Thymus (tissue), 11 donors: ENCODE measurements around the gene IGBP1. TPM values are rescaled to one million over a fixed set of nuclear protein-coding genes. Genes with fewer than 3 reads are reported as not detected.
A peak's percentile ranks its signal among the peaks of the same experiment; 100 is the strongest.
"Not testable (repeated sequence)": the region's sequence is repeated elsewhere in the genome, so short reads cannot be mapped to it uniquely, and the experiment has no call there.

ENCODE experiments used
- DNase-seq, 9 donors: peaks; one replicate each; pipeline ENCODE4 v3.0.0-alpha.2; 2013; ENCODE audit warnings: low spot score in 9 of 9, low read depth in 6 of 9, missing footprints in 1 of 9
- H3K27ac ChIP-seq, 2 donors: one replicate each; pipeline ENCODE4 v1.5.1; 2013; ENCODE audit warnings: control low read depth in 1 of 2, low read depth in 1 of 2, low read length in 1 of 2, mild to moderate bottlenecking in 1 of 2, moderate library complexity in 1 of 2
- H3K27me3 ChIP-seq, 2 donors: one replicate each; pipeline ENCODE4 v1.5.1; 2013; ENCODE audit warnings: low read length in 1 of 2; ENCODE audit not compliant: control insufficient read depth in 2 of 2, insufficient read depth in 1 of 2
- H3K36me3 ChIP-seq, 2 donors: one replicate each; pipeline ENCODE4 v1.5.1; 2013; ENCODE audit warnings: low read length in 1 of 2, mild to moderate bottlenecking in 1 of 2, moderate library complexity in 1 of 2; ENCODE audit not compliant: control insufficient read depth in 2 of 2, insufficient read depth in 2 of 2
- H3K4me1 ChIP-seq, 2 donors: one replicate each; pipeline ENCODE4 v1.5.1; 2013; ENCODE audit warnings: low read length in 2 of 2; ENCODE audit not compliant: control insufficient read depth in 2 of 2, insufficient read depth in 2 of 2
- H3K4me3 ChIP-seq, 2 donors: one replicate each; pipeline ENCODE4 v1.5.1; 2013; ENCODE audit warnings: low read length in 2 of 2, control low read depth in 1 of 2, mild to moderate bottlenecking in 1 of 2
- H3K9me3 ChIP-seq, 2 donors: one replicate each; pipeline ENCODE4 v1.5.1; 2013; ENCODE audit warnings: low read length in 1 of 2, mild to moderate bottlenecking in 1 of 2; ENCODE audit not compliant: control insufficient read depth in 2 of 2, insufficient read depth in 1 of 2
- WGBS: extraction: QIAGEN DNeasy Blood & Tissue Kit; methylation state at CpG from one replicate; pipeline ENCODE4 v1.1.7; 2013; 5-methylcytosine and 5-hydroxymethylcytosine counted together
- polyA plus RNA-seq: library from polyadenylated mRNA; stranded (reverse); fragments of 200-250 nt; gene quantifications from one replicate; pipeline ENCODE4 v1.2.3, GENCODE V29; 2013
- total RNA-seq: library from RNA; stranded (reverse); fragments of 120-200 nt; gene quantifications from one replicate; pipeline ENCODE4 v1.2.4, GENCODE V29; 2013
- donor health status: healthy.

IGBP1 gene
- total and polyA plus RNA-seq, 2 donors, result 75.0 to 99.0 TPM

DNA sequence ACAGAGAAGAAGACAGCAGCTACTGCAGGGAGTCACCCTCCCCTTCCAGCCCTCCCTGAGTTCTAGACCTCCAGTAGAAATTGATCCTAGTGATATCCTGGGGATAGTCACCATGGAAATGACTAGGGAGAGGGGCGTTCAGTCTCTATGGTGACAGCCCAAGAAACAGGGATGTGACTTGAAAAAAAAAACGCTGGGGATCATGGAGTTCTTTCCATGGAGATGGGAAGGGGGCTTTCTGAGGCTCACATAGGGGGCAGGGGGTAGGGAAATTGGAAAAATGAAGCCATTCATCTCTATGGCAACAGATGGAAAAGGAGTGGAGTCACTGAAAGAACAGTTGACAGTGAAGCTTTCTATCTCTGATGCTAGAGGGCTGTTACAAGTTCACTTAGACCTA is 28.0 kb upstream of the IGBP1 start:
- 54% methylated on average over 2 of the region's 2 CpGs for WGBS

DNA sequence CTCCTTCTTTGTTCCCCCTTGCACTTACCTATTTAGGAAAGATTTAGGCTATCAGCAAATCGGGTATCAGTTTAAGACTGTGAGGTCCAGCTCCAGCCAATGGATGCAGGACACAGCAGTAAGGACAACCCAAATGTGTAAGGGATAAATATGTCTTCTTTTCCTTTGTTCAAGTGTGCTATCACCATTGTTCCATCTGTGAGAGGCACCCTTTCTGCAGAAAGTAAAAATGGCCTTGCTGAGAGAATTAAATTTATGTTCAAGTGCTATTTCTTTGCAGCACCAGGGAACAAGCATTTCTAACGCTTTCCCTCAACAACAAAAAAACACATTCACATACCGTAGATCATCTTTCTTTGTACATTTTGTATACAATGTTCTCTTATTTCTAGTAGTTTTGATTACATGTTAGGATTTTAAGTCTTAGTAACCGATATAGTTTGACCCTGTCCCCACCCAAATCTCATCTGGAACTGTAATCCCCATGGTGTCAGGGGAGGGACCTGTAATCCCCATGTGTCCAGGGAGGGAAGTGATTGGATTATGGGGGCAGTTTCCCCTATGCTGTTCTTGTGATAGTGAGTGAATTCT is 21.7 kb upstream of the IGBP1 start:
- WGBS, result 98% methylated on average over 4 of the region's 4 CpGs
- not testable (repeated sequence) for H3K4me3 ChIP-seq, H3K27me3 ChIP-seq, H3K9me3 ChIP-seq, H3K36me3 ChIP-seq, H3K27ac ChIP-seq, DNase-seq, H3K4me1 ChIP-seq

More for the DNA sequence above, 28.0 kb upstream of the IGBP1 start:
- no peak for DNase-seq
- no peaks in the 10 kb centered on the region for H3K9me3 ChIP-seq
- no peaks in the 10 kb centered on the region for H3K36me3 ChIP-seq
- no peak overlapping the region for H3K4me3 ChIP-seq
- no peak overlapping the region for H3K27ac ChIP-seq
- no peaks in the 10 kb centered on the region for H3K27me3 ChIP-seq
- H3K4me1 ChIP-seq, result no peaks in the 10 kb centered on the region

GRCh38 chrX:70117738-70118137 is 15.5 kb upstream of the IGBP1 start:
- Histone ChIP-seq H3K4me3 (no peak overlapping the region), H3K4me1 (no peaks in the 10 kb centered on the region), H3K27ac (no peak overlapping the region), H3K27me3 (no peaks in the 10 kb centered on the region), H3K36me3 (no peaks in the 10 kb centered on the region), H3K9me3 (no peaks in the 10 kb centered on the region)
- no peak for DNase-seq

- not testable (repeated sequence) for H3K4me3 ChIP-seq, H3K9me3 ChIP-seq, H3K27ac ChIP-seq, DNase-seq, H3K4me1 ChIP-seq, H3K27me3 ChIP-seq, H3K36me3 ChIP-seq
- WGBS, result 97% methylated on average over 23 of the region's 30 CpGs
Measured at GRCh38 chrX:70123014-70123413, 10.2 kb upstream of the IGBP1 start.

DNA sequence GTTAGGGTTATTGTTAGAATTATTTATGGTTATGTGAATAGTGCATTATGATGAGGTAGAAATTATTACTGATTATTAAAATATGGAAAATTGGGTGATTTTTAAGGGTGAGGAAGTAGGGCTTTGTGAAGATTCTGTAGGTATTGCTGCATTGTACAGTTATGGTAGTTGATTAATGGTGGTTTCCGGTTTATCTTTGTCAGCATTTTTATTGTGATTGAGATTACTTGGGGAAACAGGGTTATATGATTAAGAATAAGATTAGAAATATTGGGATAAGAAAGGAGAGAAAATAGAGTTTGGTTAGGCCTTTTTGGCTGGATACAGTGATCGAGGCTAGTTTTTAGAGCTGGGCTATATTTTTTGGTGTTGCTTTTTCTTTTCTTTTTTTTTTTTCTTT is 8.6 kb upstream of the IGBP1 start:
- Histone ChIP-seq H3K9me3 (no peaks in the 10 kb centered on the region), H3K27me3 (no peaks in the 10 kb centered on the region), H3K4me3 (no peak overlapping the region), H3K36me3 (no peaks in the 10 kb centered on the region), H3K4me1 (no peaks in the 10 kb centered on the region), H3K27ac (no peak overlapping the region)
- DNase-seq, result no peak
- WGBS, result 97% methylated on average over 2 of the region's 2 CpGs

DNA sequence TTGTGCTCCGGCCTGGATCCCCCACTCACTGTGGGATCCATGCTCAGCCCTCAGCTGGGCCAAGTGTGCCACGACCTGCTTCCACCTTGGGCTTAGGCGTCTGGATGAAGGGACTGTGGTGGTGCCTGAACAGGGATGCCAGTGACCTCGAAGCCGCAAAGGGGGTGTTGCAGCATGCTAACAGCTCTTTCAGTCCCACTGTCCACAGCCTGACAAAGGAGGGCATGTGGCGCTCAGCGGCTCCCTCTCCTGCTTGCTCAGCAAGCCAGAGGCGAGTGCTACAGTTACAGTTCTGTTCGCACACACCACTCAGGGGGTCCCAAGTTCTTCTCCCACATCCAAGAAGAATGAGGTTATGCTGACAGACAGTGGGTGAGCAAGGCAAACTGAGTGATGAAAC is 5.2 kb upstream of the IGBP1 start:
- no peak overlapping the region for H3K27ac ChIP-seq
- H3K9me3 ChIP-seq, result no peaks in the 10 kb centered on the region
- no peaks in the 10 kb centered on the region for H3K27me3 ChIP-seq
- H3K4me1 ChIP-seq, result no peaks in the 10 kb centered on the region
- no peaks in the 10 kb centered on the region for H3K36me3 ChIP-seq
- H3K4me3 ChIP-seq, result no peak overlapping the region
- 90% methylated on average over 9 of the region's 9 CpGs for WGBS
- DNase-seq, result no peak

DNA sequence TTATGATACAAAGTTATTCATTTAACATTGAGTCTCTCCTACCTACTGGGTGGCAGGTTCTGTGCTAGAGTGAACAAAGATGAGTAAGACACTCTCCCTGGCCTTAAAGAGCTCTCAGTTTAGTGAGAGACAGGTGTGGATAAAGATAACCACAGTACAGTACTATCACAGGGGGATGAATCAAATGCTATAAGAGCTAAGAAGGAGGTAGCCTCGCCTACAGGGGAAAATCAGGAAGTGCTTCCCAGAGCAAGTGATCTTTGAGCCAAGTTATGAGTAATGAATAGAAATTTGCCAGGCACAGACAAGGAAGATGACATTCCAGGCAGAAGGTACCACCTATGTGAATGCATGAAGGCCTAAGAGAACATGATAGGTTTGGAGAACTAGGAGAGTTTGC is 3.4 kb upstream of the IGBP1 start:
- no peaks in the 10 kb centered on the region for H3K36me3 ChIP-seq
- WGBS, result 82% methylated on average over 1 of the region's 1 CpG
- DNase-seq, result no peak
- H3K27ac ChIP-seq, result no peak overlapping the region
- H3K4me1 ChIP-seq, result peaks cover 6% of the 10 kb centered on the region in 2 donors
- no peaks in the 10 kb centered on the region for H3K27me3 ChIP-seq
- no peaks in the 10 kb centered on the region for H3K9me3 ChIP-seq
- H3K4me3 ChIP-seq, result no peak overlapping the region

DNA sequence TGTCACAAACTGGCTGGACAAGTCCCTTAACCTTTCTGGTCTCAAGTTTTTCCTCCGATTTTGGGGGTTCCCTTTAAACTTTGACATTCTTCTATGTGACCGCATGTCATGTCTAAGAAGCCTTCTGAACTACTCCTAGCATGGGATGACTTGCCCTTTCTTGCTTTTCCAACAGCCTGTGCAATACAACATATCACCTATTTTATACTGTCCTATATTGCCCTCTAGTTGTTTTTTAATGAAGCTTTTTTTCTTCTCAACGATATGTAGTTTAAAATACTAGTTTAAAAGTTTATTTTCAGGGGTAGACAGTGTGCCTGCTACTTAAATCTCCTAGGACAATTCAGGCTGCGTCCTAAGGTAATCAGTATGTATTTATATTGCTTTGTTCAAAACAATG is 1.0 kb upstream of the IGBP1 start:
- no peaks in the 10 kb centered on the region for H3K27me3 ChIP-seq
- DNase-seq, result peak in 2 of 9 donors; percentile 0 to 7
- H3K4me1 ChIP-seq, result peaks cover 6 to 8% of the 10 kb centered on the region in 2 donors
- peaks cover 0 to 10% of the 10 kb centered on the region in 2 donors for H3K36me3 ChIP-seq
- 47% methylated on average over 4 of the region's 4 CpGs for WGBS
- H3K27ac ChIP-seq, result peak overlapping the region in 1 of 2 donors; percentile 98
- no peak overlapping the region for H3K4me3 ChIP-seq
- no peaks in the 10 kb centered on the region for H3K9me3 ChIP-seq

DNA sequence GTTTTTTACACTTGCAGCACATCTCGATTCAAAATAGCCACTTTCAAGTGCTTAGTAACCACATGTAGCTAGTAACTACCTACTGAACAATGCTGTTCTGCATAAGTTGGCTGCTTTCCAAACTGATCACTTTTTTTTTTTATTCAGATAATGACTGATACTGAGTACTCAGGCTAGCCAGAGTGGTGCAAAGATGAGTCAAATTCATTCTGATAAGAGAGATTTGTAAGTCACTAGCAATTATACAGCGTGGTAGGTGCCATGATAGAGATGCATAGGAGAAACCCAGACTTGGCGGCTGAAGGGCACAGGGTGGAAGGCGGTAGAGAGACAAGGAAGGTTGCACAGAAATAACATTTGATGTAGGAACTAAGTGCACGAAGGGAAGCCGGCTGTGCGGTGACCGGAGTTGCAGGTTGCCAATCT is 357 bp upstream of the IGBP1 start:
- H3K4me1 ChIP-seq, result peaks cover 6 to 8% of the 10 kb centered on the region in 2 donors
- no peaks in the 10 kb centered on the region for H3K27me3 ChIP-seq
- DNase-seq, result peak in 2 of 9 donors; percentile 11 to 24
- peaks cover 0 to 10% of the 10 kb centered on the region in 2 donors for H3K36me3 ChIP-seq
- peak overlapping the region; percentile 90 to 98 for H3K27ac ChIP-seq
- 2% methylated on average over 8 of the region's 8 CpGs for WGBS
- peak overlapping the region; percentile 71 to 74 for H3K4me3 ChIP-seq
- H3K9me3 ChIP-seq, result no peaks in the 10 kb centered on the region
